Mucosa of rectum (tissue), 2 donors: ENCODE results near the gene NTRK1.

Source experiments
- H3K27ac ChIP-seq, 2 donors: one replicate each; pipeline ENCODE4 v1.7.0; 2013; ENCODE audit warnings: inconsistent platforms in 2 of 2, low read depth in 2 of 2, low read length in 2 of 2
- H3K27me3 ChIP-seq, 2 donors: one replicate each; pipeline ENCODE4 v1.7.0; 2013; ENCODE audit warnings: low read length in 2 of 2; ENCODE audit not compliant: control insufficient read depth in 2 of 2, insufficient read depth in 2 of 2
- H3K36me3 ChIP-seq, 2 donors: one replicate each; pipeline ENCODE4 v1.7.0; 2013; ENCODE audit warnings: low read length in 2 of 2; ENCODE audit not compliant: control insufficient read depth in 2 of 2, insufficient read depth in 2 of 2
- H3K4me1 ChIP-seq, 2 donors: one replicate each; pipeline ENCODE4 v1.7.0; 2013; ENCODE audit warnings: low read length in 2 of 2, mild to moderate bottlenecking in 1 of 2; ENCODE audit not compliant: control insufficient read depth in 2 of 2, insufficient read depth in 2 of 2
- H3K4me3 ChIP-seq, 2 donors: one replicate each; pipeline ENCODE4 v1.7.0; 2013; ENCODE audit warnings: low read length in 2 of 2
- H3K9ac ChIP-seq, 2 donors: one replicate each; pipeline ENCODE4 v1.7.0; 2013; ENCODE audit warnings: low read length in 2 of 2, low read depth in 1 of 2, mild to moderate bottlenecking in 1 of 2
- H3K9me3 ChIP-seq, 2 donors: one replicate each; pipeline ENCODE4 v1.7.0; 2013; ENCODE audit warnings: low read length in 2 of 2; ENCODE audit not compliant: control insufficient read depth in 2 of 2
- donor health status: healthy.
- donor health status: Normal muscosa, but diverticular disease.

Gene NTRK1

GRCh38 chr1:156816561-156817328 is 43.9 kb upstream of the NTRK1 start, which contains the start of gene SH2D2A:
Gene SH2D2A, minus strand, starts transcription at chr1:156816848. Its CDS starts 140 bp downstream, at chr1:156816708.
- Histone ChIP-seq H3K27ac (peak within 1 kb of the TSS; percentile 69 to 84), H3K9ac (peak within 1 kb of the TSS; percentile 15 to 60), H3K4me1 (peaks cover 16 to 18% of the 10 kb centered on the region in 2 donors), H3K27me3 (no peaks in the 10 kb centered on the region), H3K4me3 (peak within 1 kb of the TSS; percentile 51 to 57), H3K36me3 (no peaks in the 10 kb centered on the region), H3K9me3 (no peaks in the 10 kb centered on the region)

GRCh38 chr1:156821801-156822200 is 38.9 kb upstream of the NTRK1 start:
- Histone ChIP-seq H3K27ac (no peak overlapping the region), H3K4me1 (peaks cover 0 to 2% of the 10 kb centered on the region in 2 donors), H3K9me3 (no peaks in the 10 kb centered on the region), H3K36me3 (no peaks in the 10 kb centered on the region), H3K27me3 (no peaks in the 10 kb centered on the region), H3K9ac (no peak overlapping the region), H3K4me3 (no peak overlapping the region)

DNA sequence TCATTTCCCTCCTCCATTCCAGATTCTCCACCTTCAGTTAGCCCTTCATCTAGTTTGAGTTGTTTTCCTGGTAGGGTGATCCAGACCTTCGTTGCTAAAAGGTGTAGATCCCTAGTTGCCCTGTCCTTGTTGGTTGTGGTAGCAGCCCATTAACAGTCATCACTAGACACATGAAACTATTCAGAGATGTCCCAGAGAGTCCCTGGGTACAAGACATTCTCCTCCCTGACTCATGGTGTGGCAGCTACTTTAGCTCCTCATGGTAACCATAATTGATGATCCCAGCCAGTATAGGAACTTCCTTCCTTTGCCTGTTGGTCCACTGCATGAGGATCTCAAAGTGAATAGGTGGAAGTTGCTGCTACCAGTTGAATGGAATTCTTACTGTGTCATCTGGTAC is 38.0 kb upstream of the NTRK1 start:
- Histone ChIP-seq H3K9me3 (no peaks in the 10 kb centered on the region), H3K27me3 (no peaks in the 10 kb centered on the region), H3K27ac (no peak overlapping the region), H3K9ac (no peak overlapping the region), H3K4me3 (no peak overlapping the region), H3K36me3 (no peaks in the 10 kb centered on the region), H3K4me1 (no peaks in the 10 kb centered on the region)

DNA sequence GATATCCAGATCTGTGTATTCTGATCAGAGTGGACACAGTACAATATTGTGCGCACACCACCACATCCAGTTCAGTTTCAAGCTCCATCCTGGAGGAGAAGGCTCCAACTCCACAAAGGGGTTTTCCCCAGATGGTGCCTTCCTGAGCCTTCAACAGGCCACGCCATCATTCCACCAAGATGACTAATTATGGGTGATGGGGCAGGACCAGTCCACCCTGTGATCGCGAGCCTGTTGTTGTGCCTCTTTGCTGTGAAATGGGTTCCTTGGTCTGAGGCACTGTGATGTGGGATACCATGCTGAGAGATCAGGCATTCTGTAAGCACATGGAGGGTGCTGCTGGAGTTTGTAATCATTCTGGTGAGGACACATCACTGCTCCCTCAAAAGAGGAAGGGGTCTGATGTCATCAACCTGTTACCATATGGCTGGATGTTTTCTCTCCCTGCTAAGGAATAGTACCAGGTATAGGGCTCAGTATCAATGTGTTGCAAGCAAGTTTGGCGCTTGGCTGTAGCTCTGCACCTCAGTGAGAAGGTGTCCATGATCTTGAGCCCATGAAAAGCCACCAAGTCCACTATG is 37.4 kb upstream of the NTRK1 start:
- Histone ChIP-seq H3K27me3 (peaks cover 0 to under 1% of the 10 kb centered on the region in 2 donors), H3K27ac (no peak overlapping the region), H3K36me3 (no peaks in the 10 kb centered on the region), H3K9ac (no peak overlapping the region), H3K9me3 (no peaks in the 10 kb centered on the region), H3K4me1 (no peaks in the 10 kb centered on the region), H3K4me3 (no peak overlapping the region)

GRCh38 chr1:156826630-156827029 is 34.0 kb upstream of the NTRK1 start:
- no peak overlapping the region for H3K4me3 ChIP-seq
- peaks cover 2 to 7% of the 10 kb centered on the region in 2 donors for H3K27me3 ChIP-seq
- no peak overlapping the region for H3K9ac ChIP-seq
- H3K9me3 ChIP-seq, result no peaks in the 10 kb centered on the region
- no peaks in the 10 kb centered on the region for H3K36me3 ChIP-seq
- no peak overlapping the region for H3K27ac ChIP-seq
- H3K4me1 ChIP-seq, result no peaks in the 10 kb centered on the region

DNA sequence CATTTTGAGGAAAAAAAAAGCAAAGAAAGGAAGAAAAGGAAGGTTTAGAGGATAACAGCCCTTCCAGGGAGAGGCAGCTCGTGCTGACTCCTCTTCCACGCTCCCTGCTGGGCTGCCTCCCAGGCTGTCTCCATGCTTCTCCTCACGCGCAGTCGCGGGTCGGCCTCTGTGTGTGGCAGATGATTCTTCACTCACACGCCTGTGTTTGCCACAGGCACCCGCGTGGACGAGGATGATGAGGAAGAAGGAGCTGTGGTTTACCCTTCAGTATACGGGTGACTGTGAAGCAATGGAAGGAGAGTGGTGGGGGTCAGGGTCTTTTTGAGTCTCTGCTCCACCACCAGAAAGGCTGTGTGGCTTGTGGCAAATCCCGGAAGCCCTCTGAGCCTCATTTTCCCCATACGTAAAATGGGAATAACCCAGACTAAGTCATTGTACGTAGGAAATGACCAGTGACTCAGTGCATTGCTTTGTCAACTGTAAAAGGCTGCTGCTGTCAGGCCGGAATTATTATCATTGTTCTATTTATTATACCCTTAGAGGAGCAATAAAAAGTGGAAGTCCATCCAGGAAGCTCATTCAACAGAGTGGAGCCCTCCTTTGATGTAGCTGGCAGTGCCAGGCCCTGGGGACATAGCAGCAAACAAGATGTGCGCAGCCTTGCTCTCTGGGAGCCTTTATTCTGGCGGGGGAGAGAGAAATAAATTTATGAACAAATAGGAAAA is 32.1 kb upstream of the NTRK1 start:
- Histone ChIP-seq H3K9ac (no peak overlapping the region), H3K36me3 (no peaks in the 10 kb centered on the region), H3K4me3 (no peak overlapping the region), H3K4me1 (no peaks in the 10 kb centered on the region), H3K27ac (no peak overlapping the region), H3K27me3 (peaks cover 2 to 15% of the 10 kb centered on the region in 2 donors), H3K9me3 (no peaks in the 10 kb centered on the region)

- Histone ChIP-seq H3K9me3 (no peaks in the 10 kb centered on the region), H3K4me1 (no peaks in the 10 kb centered on the region), H3K4me3 (no peak overlapping the region), H3K9ac (no peak overlapping the region), H3K27ac (no peak overlapping the region), H3K36me3 (no peaks in the 10 kb centered on the region), H3K27me3 (peaks cover 17 to 18% of the 10 kb centered on the region in 2 donors)
Observed at GRCh38 chr1:156832434-156832833, 28.2 kb upstream of the NTRK1 start.

- H3K4me3 ChIP-seq, result no peak overlapping the region
- H3K4me1 ChIP-seq, result no peaks in the 10 kb centered on the region
- H3K9ac ChIP-seq, result no peak overlapping the region
- H3K27me3 ChIP-seq, result peaks cover 14 to 17% of the 10 kb centered on the region in 2 donors
- H3K27ac ChIP-seq, result no peak overlapping the region
- no peaks in the 10 kb centered on the region for H3K36me3 ChIP-seq
- no peaks in the 10 kb centered on the region for H3K9me3 ChIP-seq
Observed at GRCh38 chr1:156833603-156834002, 27.1 kb upstream of the NTRK1 start.

GRCh38 chr1:156834322-156834721 is 26.3 kb upstream of the NTRK1 start:
- Histone ChIP-seq H3K27ac (no peak overlapping the region), H3K36me3 (no peaks in the 10 kb centered on the region), H3K4me1 (no peaks in the 10 kb centered on the region), H3K9ac (no peak overlapping the region), H3K4me3 (no peak overlapping the region), H3K9me3 (no peaks in the 10 kb centered on the region), H3K27me3 (peaks cover 16 to 21% of the 10 kb centered on the region in 2 donors)

- H3K36me3 ChIP-seq, result no peaks in the 10 kb centered on the region
Observed at GRCh38 chr1:156836041-156836654, 24.5 kb upstream of the NTRK1 start.

More at GRCh38 chr1:156836041-156836654, 24.5 kb upstream of the NTRK1 start:
- peaks cover 16 to 24% of the 10 kb centered on the region in 2 donors for H3K27me3 ChIP-seq
- no peaks in the 10 kb centered on the region for H3K9me3 ChIP-seq
- H3K4me1 ChIP-seq, result no peaks in the 10 kb centered on the region
- no peak overlapping the region for H3K27ac ChIP-seq
- no peak overlapping the region for H3K9ac ChIP-seq
- H3K4me3 ChIP-seq, result no peak overlapping the region
